ENCODE results near the gene CALHM1.
"Not testable (repeated sequence)": the region's sequence is repeated elsewhere in the genome, so short reads cannot be mapped to it uniquely, and the experiment has no call there.

CALHM1 gene

GRCh38 chr10:103493916-103494877 lies 35.5 kb upstream of the CALHM1 start:
- DNase-seq: no peak
- no peak for TF ChIP-seq GATA1 (IDR thresholded peaks at IDR 0.05; ENCODE audit: low read depth, low read length)

GRCh38 chr10:103493362-103493915 lies 34.7 kb upstream of the CALHM1 start, which contains the start of gene NEURL1:
Gene NEURL1 (plus strand): TSS chr10:103493705. CDS start chr10:103494388, 683 bp downstream.
- TF ChIP-seq POLR2A (IDR thresholded peaks at IDR 0.05; ENCODE audit: low read length): no peak
- TF ChIP-seq GATA1 (IDR thresholded peaks at IDR 0.05; ENCODE audit: low read depth, low read length): no peak
- DNase-seq: no peak

GRCh38 chr10:103492655-103493261 lies 34.1 kb upstream of the CALHM1 start:
- TF ChIP-seq GATA1 (IDR thresholded peaks at IDR 0.05; ENCODE audit: low read depth, low read length) (no peak), POLR2A (IDR thresholded peaks at IDR 0.05; ENCODE audit: low read length) (no peak)
- DNase-seq: no peak

GRCh38 chr10:103491729-103492364 lies 33.1 kb upstream of the CALHM1 start:
- TF ChIP-seq POLR2A (IDR thresholded peaks at IDR 0.05; ENCODE audit: low read length) (no peak), GATA1 (IDR thresholded peaks at IDR 0.05; ENCODE audit: low read depth, low read length) (no peak)
- DNase-seq: no peak

- TF ChIP-seq GATA1 (IDR thresholded peaks at IDR 0.05; ENCODE audit: low read depth, low read length) (no peak), POLR2A (IDR thresholded peaks at IDR 0.05; ENCODE audit: low read length) (no peak)
- no peak for DNase-seq
Observed at GRCh38 chr10:103490986-103491314, 32.2 kb upstream of the CALHM1 start.

- TF ChIP-seq POLR2A (IDR thresholded peaks at IDR 0.05; ENCODE audit: low read length) (no peak), GATA1 (IDR thresholded peaks at IDR 0.05; ENCODE audit: low read depth, low read length) (no peak)
- DNase-seq: no peak
Observed at GRCh38 chr10:103487410-103487708, 28.7 kb upstream of the CALHM1 start.

- not testable (repeated sequence) for DNase-seq
Observed at GRCh38 chr10:103486635-103487409, 28.1 kb upstream of the CALHM1 start.

GRCh38 chr10:103481974-103482531 lies 23.4 kb upstream of the CALHM1 start:
- TF ChIP-seq GATA1 (IDR thresholded peaks at IDR 0.05; ENCODE audit: low read depth, low read length): no peak
- DNase-seq: peak; percentile 53 to 71

- DNase-seq: no peak
- TF ChIP-seq POLR2A (IDR thresholded peaks at IDR 0.05; ENCODE audit: low read length) (no peak), GATA1 (IDR thresholded peaks at IDR 0.05; ENCODE audit: low read depth, low read length) (no peak)
Observed at GRCh38 chr10:103480521-103480920, 21.8 kb upstream of the CALHM1 start.

GRCh38 chr10:103479135-103479534 lies 20.4 kb upstream of the CALHM1 start, which contains the start of gene CALHM3:
Gene CALHM3 (minus strand): TSS chr10:103479240. CDS start chr10:103479032, 208 bp downstream.
- no peak for DNase-seq
- TF ChIP-seq POLR2A (IDR thresholded peaks at IDR 0.05; ENCODE audit: low read length) (no peak), GATA1 (IDR thresholded peaks at IDR 0.05; ENCODE audit: low read depth, low read length) (no peak)

GRCh38 chr10:103478671-103479070 lies 20.0 kb upstream of the CALHM1 start:
- TF ChIP-seq POLR2A (IDR thresholded peaks at IDR 0.05; ENCODE audit: low read length) (no peak), GATA1 (IDR thresholded peaks at IDR 0.05; ENCODE audit: low read depth, low read length) (no peak)
- DNase-seq: no peak

GRCh38 chr10:103476046-103476768 lies 17.5 kb upstream of the CALHM1 start:
- no peak for DNase-seq

GRCh38 chr10:103475437-103475836 lies 16.7 kb upstream of the CALHM1 start:
- TF ChIP-seq POLR2A (IDR thresholded peaks at IDR 0.05; ENCODE audit: low read length) (no peak), GATA1 (IDR thresholded peaks at IDR 0.05; ENCODE audit: low read depth, low read length) (no peak)
- DNase-seq: no peak

More at GRCh38 chr10:103476046-103476768, 17.5 kb upstream of the CALHM1 start:
- TF ChIP-seq POLR2A (IDR thresholded peaks at IDR 0.05; ENCODE audit: low read length): no peak
- TF ChIP-seq GATA1 (IDR thresholded peaks at IDR 0.05; ENCODE audit: low read depth, low read length): no peak

Data from erythroblast (primary cell).